Forelimb muscle (tissue), 1 donor: ENCODE results near the gene PSMD6. TPM values are rescaled to one million over a fixed set of nuclear protein-coding genes. Genes with fewer than 3 reads are reported as not detected.

Experiments used
- DNase-seq: peaks from one replicate; pipeline ENCODE4 v3.0.0-alpha.2; 2013; ENCODE audit warnings: low read depth
- polyA plus RNA-seq: library from polyadenylated mRNA; unstranded; fragments of 120-200 nt; gene quantifications from one replicate; pipeline ENCODE4 v1.2.1, GENCODE V29; 2013; ENCODE audit not compliant: insufficient read length

Gene PSMD6
- polyA plus RNA-seq, 1 donor = 78.5 TPM

GRCh38 chr3:64046592-64046991, 23.3 kb upstream of the PSMD6 start:
- no peak for DNase-seq

GRCh38 chr3:64042952-64043351, 19.7 kb upstream of the PSMD6 start:
- DNase-seq = no peak

DNA sequence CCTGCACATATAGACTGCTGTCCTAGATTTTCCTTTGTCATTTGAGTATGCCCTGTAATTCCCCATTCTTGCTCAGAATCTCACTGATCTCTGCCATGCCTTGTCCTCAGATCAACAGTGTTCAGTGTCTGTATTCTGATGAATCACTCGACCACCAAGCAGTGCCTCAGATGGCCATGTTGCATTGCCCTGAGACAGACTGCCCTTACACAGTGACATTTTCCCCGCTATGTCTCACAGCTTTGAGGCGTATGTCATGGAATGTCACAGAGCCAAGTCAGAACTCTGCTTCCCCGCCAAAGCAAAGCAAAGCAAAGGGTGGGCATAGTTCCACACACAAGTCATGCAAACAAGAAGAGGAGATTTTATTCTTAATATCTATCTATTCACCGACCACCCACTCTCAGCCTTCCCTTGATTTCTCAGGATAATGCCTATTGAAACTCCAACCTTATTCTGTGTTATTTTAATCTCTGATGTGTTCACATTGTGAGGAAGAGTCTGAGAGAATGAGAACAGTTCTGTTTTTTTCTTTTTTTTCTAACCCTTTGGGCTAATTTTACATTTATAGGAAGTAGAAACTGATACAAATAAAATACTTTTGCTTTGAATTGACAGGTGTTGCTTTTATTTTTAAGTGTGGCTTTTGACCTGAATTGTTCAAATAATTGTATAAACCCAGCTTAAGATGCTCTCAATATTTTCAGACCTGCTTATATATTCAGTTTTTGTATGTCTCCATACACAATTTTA, 16.9 kb upstream of the PSMD6 start:
- no peak for DNase-seq

DNA sequence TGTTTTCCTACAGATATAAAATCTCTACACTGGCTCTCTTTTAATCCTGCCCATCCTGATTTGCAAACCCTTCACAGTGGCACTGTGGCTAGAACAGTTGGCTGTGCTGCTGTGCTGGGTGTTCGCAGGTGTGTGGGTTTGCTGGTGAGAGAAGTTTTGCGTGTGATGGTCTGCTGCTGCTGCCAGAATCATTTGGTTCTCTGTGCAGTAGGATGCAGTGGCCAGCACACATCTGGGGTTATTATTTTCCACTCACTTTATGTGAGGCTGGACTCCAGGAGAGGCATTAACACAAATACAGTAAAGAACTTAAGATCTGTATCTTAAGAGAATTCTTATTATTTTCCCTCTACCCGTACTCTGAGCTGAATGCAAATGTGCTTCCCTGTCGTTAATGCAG, 16.0 kb upstream of the PSMD6 start:
- DNase-seq = no peak

DNA sequence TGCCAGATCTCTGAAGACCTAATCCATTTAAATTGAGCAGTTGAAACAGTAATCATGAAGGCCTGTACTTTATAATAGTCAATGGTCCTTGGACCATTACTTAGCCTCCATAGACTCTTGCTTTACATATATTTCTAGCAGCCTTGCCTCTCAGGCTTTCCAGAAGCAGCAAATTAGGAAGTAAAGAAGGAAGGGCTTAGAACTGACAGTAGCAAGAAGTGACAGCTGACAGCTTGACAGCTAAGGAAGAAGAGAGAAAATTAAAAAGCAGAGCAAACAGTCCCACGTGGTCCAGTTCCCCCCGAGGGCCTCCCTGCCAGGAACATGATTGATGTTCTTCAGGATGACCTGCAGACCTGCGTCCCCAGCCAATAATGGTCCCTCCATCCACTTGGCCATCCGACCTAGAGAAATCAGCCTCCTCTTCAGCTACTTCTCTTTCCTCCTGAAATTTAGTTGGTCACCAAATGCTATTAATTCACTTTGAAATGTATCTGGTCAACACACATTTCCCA, 15.0 kb upstream of the PSMD6 start:
- no peak for DNase-seq

- DNase-seq = no peak
These were observed 13.8 kb upstream of the PSMD6 start for GRCh38 chr3:64037084-64037483.

DNA sequence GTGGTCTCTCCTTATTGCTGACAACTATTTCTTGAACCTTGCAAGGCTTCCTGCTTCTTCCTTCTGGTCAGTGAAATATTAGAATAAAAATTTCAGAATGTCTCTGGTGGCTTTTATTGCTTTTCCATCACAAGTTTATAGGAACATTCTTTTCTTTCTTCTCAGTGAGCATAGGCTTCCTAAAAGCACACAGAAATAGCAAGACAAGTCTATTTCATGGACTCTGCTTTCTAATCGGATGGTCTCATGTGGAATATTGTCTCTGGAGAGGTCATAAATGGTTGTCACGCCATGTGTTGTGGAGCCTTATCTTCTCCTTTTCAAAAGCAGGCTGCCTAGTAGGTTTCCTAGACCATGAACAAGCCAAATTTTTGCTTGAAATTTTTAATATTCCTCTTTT, 9.8 kb upstream of the PSMD6 start:
- DNase-seq = no peak

DNA sequence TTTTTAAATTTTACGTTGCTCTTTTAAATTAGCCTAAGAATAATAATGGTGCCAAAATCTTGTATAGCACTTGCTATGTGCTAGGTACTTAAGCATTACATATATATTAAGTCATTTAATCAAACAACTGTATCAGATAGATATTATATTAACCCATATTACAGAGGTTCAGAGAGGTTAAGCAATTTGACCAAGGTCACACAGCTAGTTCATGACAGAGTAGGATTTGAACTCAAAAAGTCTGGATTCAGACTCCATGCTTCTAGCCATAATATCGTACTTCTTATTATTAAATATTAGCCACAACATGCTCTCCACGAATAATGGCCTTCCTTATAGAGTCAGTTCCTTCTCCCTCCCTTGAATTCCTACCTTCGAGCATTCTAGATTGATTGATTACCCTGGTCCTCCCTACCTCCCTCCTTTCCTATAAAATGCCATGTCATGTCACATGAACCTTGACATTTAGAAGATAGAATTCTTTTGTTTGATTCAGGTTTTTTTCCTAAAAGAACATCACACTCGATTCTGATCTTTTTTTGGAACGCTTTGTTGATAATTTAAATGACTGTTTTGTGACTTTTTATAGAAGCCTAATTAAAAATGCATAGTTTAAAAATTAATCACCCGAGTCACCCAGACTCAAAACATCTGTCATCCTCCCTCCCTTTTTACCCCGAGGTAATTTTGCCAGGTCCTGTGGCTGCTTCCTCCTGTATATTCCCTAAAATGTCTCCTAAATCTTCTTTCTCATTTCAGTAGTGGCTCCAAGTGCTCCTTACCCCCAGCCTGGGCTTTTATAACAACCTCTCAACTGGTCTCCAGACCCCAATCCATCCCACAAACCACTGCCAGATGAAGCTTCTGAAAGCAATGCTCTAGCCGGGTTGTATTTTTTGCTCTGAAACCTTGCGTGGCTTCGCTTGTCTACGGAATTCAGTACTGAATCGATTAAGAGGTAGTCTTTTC, 8.5 kb upstream of the PSMD6 start:
- DNase-seq = no peak

GRCh38 chr3:64030741-64031140, 7.4 kb upstream of the PSMD6 start:
- no peak for DNase-seq

GRCh38 chr3:64029287-64029686, 6.0 kb upstream of the PSMD6 start:
- no peak for DNase-seq

GRCh38 chr3:64028754-64029153, 5.5 kb upstream of the PSMD6 start:
- no peak for DNase-seq

- DNase-seq = no peak
These were observed 4.4 kb upstream of the PSMD6 start for GRCh38 chr3:64027658-64028057.

DNA sequence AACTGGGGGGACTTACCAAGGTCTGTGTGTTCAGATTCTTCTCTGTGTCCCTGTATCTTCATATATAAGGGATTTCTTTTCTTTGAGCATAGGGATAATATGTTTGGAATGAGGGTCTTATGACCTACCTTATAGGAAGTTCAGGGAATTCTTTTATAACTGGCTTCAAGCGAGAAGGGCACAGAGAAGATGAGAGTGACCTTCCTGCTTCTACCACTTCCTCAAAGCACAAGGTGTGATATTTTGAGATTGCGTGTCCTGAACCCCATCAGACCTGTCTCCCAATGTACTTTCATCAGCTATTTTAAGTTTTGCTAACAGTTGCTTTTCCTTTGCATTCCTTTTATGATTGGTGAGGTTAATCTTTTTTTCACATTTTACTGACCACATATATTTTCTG, 3.1 kb upstream of the PSMD6 start:
- DNase-seq = no peak

DNA sequence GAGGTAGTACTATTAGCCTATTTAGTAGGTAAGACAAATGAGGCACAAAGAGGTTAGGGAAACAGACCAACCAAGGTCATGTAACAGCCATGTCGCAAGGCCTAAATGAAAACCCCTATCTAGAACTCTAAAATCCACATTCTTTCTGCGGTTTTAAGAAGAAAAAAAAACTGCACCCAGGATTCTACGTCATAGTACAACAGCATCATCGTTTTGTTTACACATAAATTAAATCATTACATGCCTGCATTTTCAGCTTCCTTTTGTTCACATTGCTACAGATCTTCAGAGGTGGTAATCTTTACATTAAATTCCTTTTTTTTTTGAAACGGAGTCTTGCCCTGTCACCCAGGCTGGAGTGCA, 548 bp upstream of the PSMD6 start:
- DNase-seq = no peak

GRCh38 chr3:64022451-64023186, 675 bp downstream of the PSMD6 start:
- DNase-seq = no peak

- no peak for DNase-seq
These were observed 1.4 kb downstream of the PSMD6 start for GRCh38 chr3:64021922-64022321.

GRCh38 chr3:64019879-64020278, 3.4 kb downstream of the PSMD6 start:
- DNase-seq = no peak

DNA sequence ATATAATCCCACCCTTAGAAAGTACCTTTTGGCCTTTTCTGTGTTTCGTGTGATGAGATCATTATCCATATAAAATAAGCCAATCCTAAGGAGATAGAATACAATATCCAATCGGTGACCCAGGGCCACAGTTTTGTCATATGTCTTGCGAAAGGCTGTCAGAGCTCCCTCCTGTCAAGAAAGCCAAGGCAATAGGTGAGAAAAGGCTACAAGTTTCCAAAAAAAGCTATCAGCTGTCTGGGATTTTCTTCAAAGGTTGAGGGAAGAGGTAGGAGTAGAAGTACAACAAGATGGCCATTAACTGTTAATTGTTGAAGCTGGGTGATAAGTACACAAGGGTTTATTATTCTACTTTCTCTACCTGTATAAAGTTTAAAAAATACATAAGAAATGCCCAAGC, 4.0 kb downstream of the PSMD6 start:
- DNase-seq = no peak

- no peak for DNase-seq
These were observed 6.2 kb downstream of the PSMD6 start for GRCh38 chr3:64016941-64017620.

DNA sequence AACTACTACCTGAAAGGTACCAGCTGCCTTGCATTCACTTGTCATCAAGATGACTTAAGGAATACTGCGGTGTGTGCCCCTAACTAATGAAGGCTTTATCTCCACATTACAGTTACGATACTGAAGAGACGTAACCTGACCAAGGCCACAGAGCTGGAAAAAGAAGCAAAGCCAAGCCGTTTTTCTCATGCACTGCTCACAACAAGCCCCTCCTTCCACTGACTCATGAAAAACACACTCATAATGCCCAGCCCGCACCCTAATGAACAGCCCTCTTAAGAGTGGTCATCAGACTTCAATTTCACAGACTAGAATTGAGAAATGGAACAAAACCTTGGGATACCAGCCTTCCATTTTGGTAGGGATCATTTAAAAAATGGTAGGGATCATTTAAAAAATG, 11.6 kb downstream of the PSMD6 start:
- no peak for DNase-seq

DNA sequence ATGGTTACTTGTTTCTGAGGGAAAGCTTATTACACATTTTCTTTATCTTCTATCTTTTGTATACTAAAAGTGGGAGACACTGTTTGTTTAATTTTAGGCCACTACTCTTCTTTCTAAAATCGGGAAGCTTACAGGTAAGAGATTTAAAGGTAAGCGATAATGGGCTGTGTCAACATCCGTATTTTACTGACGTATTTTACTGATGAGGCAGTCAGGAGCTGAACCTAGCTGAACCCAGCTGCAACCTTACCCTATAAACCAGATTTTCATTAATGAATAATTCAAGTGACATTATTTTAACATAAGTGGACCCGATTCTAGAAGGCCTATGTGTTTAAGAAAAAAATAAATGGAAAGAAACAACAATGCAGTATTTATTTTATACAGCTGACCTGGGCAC, 13.1 kb downstream of the PSMD6 start:
- no peak for DNase-seq

GRCh38 chr3:64009528-64009927, 13.8 kb downstream of the PSMD6 start:
- no peak for DNase-seq
